HG02885 (cell line): ENCODE results near the gene SUGP2.
A peak's percentile ranks its signal among the peaks of the same experiment; 100 is the strongest.
"Not testable (repeated sequence)": the region's sequence is repeated elsewhere in the genome, so short reads cannot be mapped to it uniquely, and the experiment has no call there.

Experiments
- ATAC-seq: cut with Tn5 transposase; IDR thresholded peaks from one replicate; pipeline ENCODE4 v1.9.1; 2021; ENCODE audit warnings: mild to moderate bottlenecking; ENCODE audit not compliant: unreplicated experiment, poor library complexity

Gene SUGP2

DNA sequence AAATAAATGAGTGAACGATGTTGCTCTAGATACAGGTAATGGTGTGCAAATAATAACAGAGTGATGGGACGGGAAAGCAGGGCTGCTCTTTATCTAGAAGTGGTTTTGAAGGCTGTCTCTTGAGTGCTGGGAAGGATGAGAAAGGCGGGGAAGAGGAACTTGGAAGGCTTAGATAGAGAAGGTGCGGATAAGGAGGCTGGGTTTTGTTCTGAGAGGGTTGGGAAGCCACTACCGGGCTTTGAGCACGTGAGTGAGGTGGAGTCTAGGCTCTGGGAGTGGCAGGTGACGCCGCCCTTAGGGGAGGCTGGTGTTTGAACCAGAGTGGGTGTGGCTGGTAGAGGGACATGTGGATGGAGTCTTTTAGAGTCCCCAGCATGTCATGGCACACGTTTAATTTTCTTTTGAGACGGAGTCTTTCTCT lies 897 bp upstream of the SUGP2 start:
- peak; percentile 47 for ATAC-seq

- ATAC-seq = no peak
Measured at GRCh38 chr19:19033176-19033425, 216 bp downstream of the SUGP2 start.

DNA sequence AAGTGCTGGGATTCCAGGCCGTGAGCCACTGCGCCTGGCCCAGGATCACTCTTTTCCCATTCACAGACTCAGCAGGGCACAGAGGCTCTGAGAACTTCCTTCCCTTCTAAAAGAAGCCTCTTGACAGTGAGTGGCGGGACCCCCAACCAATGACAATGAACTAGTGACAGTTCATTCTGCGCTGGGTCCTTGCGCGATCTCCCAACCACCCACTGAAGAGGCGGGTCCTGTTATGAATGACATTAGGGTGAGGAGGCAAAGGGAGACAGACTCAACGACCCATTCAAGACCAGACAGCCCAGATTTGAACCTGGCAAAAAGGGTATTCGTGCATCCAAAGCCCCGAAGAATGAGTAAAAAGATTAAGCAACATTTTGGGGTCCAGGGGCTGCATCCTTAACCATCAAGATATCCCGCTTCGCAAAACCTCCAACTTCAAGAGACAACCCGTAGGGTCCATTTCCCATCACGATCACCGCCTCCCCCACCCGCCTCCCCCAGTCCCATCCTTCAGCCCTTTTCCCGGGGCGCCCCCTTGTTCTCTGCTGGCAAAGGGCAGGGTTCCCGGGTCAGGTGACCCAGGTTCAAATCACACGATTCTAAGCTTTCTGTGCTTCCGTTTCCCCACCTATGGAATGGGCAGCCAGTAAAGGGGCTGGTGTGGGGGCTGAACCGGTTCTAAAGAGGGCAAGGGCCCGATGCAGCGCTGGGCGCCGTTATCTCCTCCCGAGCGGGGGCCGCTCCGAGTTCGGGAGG lies 719 bp downstream of the SUGP2 start:
- ATAC-seq = peak; percentile 14

- ATAC-seq = no peak
Measured at GRCh38 chr19:19031891-19032290, 1.4 kb downstream of the SUGP2 start.

DNA sequence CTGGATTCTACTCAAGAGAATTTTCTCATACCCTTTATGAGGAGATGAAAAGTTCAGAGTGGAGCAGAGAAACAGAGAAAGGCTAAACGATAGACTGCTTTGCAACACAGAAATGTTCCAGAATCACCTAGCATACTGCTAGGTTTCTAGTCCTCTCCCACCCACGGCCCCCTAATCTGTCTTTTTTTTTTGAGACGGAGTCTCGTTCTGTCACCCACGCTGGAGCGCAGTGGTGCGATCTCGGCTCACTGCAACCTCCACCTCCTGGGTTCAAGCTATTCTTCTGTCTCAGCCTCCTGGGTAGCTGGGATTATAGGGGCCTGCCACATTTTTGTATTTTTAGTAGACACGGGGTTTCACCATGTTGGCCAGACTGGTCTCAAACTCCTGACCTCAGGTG lies 4.8 kb downstream of the SUGP2 start:
- no peak for ATAC-seq

GRCh38 chr19:19027228-19027627 lies 6.1 kb downstream of the SUGP2 start:
- ATAC-seq = no peak

DNA sequence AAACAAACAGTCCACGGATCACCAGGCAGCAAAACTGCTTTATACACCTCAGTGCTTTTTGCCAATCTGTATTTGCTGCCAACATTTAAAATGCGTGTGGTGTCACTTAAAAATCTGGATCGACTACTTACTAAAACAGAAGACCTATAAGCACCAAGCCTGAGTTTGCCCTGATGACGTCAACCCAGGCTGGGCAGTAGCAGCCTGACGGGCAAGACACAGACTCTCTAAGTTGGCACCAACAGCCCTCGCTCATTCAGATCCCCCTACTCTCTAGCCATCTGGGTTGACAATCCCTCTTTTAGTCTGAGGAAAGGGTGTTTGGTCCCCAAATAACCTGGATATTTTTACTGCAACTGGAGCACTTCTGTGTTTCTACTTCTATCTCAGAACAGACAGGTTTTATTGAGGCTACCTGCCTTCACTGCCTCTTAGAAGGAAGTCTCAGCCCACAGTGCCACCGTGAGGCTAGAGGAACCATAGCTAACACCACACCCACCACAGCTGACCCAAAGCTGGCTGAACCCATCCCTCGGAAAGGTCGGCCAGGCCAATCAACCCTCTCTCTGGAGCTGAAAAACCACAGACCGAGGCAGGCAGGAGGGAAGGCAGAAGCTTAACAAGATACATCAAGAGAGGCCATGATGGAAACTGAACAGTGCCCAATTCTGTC lies 6.9 kb downstream of the SUGP2 start:
- no peak for ATAC-seq

GRCh38 chr19:19025861-19026260 lies 7.5 kb downstream of the SUGP2 start:
- no peak for ATAC-seq

DNA sequence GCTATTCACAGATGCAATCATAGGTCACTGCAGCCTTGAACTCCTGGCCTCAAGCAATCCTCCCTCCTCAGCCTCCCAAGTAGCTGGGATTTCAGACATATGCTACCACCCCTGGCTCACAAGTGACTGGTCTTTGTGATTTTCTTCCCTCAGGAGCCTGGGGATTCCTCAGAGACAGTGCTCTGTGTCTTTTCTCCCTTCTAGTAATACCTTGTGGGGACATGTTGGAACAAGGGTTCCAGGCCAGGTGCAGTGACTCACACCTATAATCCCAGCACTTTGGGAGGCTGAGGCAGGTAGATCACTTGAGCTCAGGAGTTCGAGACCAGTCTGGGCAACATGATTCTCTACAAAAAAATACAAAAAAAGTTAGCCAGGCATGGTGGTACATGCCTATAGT lies 9.9 kb downstream of the SUGP2 start:
- not testable (repeated sequence) for ATAC-seq

- ATAC-seq = no peak
Measured at GRCh38 chr19:19022380-19022961, 10.8 kb downstream of the SUGP2 start.

DNA sequence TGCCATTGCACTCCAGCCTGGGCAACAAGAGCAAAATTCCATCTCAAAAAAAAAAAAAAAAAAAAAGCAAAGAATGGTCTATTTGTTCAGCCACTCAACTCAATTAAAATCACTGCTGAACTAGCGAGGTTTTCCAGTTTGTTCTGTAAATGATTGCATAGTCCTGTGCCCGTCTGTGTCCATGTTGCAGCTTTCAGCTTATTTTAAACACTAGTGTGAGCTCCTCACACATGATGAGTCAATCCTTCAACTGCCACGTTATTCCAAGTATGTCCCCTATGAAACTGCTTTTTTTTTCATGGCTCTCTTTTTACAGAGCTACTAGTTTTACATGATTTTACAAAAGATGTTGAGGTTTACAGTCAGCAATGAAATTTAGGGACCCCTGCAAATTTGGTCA lies 12.2 kb downstream of the SUGP2 start:
- no peak for ATAC-seq

DNA sequence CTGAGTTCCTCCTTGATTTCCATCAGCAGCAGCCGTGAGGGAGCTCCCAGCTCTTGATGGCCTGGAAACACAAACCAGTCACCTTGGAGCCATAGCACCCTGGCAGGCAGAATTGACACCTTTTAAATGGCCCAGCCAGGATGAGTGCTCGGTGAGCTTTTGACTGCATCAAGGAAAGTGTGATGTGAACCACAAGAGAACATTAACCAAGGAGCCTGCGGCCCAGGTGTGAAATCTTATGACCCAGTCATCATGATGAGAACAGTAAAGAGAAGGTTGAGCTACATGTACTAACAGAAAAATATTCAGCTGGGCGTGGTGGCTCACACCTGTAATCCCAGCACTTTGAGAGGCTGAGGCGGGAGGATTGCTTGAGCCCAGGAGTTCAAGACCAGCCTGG lies 22.8 kb downstream of the SUGP2 start:
- ATAC-seq = no peak

DNA sequence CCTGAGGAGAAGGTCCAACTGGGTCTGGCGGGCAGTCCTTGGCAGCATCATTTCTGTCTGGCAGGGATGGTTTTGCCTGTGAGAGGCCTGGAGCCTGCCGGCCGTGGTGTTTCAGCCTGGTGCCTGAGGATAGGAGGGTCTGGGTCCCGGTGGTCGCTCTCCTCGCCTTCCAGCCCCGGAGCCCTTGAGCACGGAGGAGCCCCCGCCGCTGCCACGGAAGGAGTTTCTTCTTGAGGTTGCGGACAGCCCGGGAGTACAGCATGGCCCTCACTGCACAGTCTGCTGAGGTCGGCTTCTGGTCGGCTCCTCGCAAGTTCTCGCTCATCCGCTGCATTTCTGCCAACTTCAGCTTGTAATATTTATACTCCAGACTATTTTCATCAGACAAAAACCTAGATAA lies 23.4 kb downstream of the SUGP2 start:
- ATAC-seq = no peak

DNA sequence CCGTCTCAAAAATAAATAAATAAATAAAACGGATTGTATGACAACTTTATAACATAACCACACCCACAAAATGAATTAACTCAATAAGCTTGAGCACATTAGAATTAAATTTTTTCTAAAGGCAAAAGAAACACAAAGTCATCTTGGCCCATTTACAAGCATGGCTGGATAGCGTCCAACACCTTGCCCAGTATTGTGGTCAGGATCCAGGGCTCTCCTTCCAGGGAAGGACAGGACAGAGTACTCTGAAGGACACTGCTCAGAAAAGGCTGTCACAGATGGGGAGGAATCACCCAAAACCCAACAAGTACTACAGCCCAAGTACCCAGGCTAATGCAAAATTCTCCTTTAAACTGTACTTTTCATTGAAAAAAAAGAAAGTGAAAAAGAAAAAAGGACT lies 27.1 kb downstream of the SUGP2 start:
- no peak for ATAC-seq

DNA sequence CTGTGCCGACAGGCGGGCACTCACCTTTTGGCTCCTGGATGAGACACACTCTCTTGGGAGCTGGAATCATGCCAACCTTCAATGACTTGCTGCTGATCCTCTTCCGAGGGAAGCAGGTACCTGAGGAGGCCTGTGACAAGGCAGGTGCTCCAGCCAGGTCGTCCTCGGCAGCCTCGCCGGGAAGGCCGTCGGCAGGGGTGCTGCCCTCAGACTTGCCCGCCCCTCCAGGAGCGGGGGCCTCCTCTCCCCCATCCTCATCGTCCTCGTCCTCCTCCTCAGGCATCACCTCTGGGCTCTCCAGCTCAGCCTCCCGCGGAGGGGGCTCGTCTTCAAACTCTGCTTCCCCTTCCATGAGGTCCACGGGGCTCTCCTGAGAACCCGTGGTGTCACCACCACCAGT lies 29.2 kb downstream of the SUGP2 start:
- ATAC-seq = no peak

GRCh38 chr19:18999896-19000620 lies 33.3 kb downstream of the SUGP2 start:
- no peak for ATAC-seq

DNA sequence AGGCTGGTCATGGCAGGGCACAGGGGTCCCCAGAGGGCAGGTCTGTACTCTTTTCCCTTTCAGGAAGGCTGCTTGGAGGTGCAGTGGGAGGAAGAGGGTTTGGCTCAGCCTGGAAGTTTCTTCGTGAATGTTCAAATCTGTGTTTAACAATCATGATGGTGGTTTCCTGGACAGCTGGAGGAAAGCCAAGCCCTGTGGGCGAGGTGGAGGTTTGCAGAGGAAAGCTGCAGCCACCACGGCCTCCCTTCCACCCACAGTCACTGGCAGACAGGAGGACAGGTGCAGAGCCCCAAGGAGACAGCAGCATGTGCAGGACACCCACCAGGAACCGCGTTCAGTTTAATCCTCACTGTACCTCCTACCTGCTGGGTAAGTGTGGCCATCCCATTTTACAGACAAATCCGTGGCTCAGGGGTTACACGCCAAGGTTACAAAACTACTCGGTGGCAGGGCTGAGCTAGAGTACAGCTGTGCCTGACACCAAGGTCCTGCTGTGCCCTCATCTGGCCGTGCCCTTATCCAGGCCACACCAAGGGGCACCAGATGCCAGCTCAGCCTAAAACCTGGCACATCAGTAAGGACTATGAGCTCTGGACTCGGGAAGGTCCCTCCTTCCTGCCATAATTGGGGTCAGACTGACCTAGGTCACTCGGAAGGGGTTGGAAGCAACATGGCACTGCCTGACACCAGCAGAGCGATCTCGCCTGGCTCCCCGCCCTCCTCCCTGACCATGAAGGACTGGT lies 34.1 kb downstream of the SUGP2 start:
- ATAC-seq = no peak

DNA sequence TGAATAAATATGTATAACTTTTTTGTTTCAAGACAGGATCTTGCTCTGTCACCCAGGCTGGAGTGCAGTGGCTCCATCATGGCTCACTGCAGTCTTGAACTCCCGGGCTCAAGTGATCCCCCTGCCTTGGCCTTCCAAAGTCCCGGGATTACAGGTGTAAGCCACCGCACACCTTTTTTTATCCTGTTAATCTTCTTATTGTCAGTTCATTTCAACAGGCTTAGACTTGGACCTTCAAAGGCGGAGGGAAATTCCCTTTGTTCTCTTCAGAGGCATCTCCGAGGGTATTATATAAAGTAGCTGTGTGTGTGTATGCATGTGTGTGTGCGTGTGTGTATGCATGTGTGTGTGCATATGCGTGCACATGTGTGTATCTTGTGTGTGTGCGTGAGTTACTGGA lies 35.0 kb downstream of the SUGP2 start:
- ATAC-seq = no peak

- ATAC-seq = no peak
Measured at GRCh38 chr19:18996796-18997394, 36.4 kb downstream of the SUGP2 start.

- ATAC-seq = no peak
Measured at GRCh38 chr19:18996351-18996750, 37.0 kb downstream of the SUGP2 start.
